Vagina (tissue), 2 donors: ENCODE results near the gene GMEB1. TPM values are rescaled to one million over a fixed set of nuclear protein-coding genes. Genes with fewer than 3 reads are reported as not detected.
"Not testable (repeated sequence)": the region's sequence is repeated elsewhere in the genome, so short reads cannot be mapped to it uniquely, and the experiment has no call there.

ENCODE experiments used
- DNase-seq, 2 donors: peaks; one replicate each; pipeline ENCODE4 v3.0.0-alpha.2; 2017; ENCODE audit errors: extremely low spot score in 2 of 2
- H3K27ac ChIP-seq: fragments of 200-600 bp; sonication (generic); one replicate; pipeline ENCODE4 v1.5.1; 2019
- H3K27me3 ChIP-seq: fragments of 200-600 bp; sonication (generic); one replicate; pipeline ENCODE4 v1.5.1; 2019
- H3K36me3 ChIP-seq, 2 donors: fragments of 200-600 bp; sonication (generic); one replicate each; pipeline ENCODE4 v1.5.1; 2017 to 2019
- H3K4me1 ChIP-seq: fragments of 200-600 bp; sonication (generic); one replicate; pipeline ENCODE4 v1.5.1; 2019
- H3K4me3 ChIP-seq, 2 donors: fragments of 200-600 bp; sonication (generic); 1 replicate in 1 of 2; 2 replicates in 1 of 2; pipeline ENCODE4 v1.5.1; 2016 to 2019
- H3K9me3 ChIP-seq: fragments of 200-600 bp; sonication (generic); one replicate; pipeline ENCODE4 v1.5.1; 2019
- CTCF ChIP-seq, 3 experiments: fragments of 450-650 bp in 2 of 3; fragments of 200-600 bp in 1 of 3; sonication (generic) in 1 of 3; IDR thresholded peaks; one replicate each; pipeline ENCODE4 v1.5.1; 2017 to 2019; ENCODE audit warnings: antibody characterized with exemption in 3 of 3, mild to moderate bottlenecking in 2 of 3, moderate library complexity in 2 of 3
- POLR2A ChIP-seq, 2 donors: fragments of 450-650 bp; IDR thresholded peaks; one replicate each; pipeline ENCODE4 v1.6.1; 2017; ENCODE audit warnings: antibody characterized with exemption in 2 of 2, mild to moderate bottlenecking in 2 of 2, moderate library complexity in 2 of 2
- POLR2AphosphoS5 ChIP-seq, 2 donors: sonication (generic); formaldehyde crosslinking; IDR thresholded peaks; one replicate each; pipeline ENCODE4 v1.9.0; 2017; ENCODE audit warnings: antibody characterized with exemption in 2 of 2, mild to moderate bottlenecking in 2 of 2, low read depth in 1 of 2; ENCODE audit not compliant: insufficient read depth in 1 of 2
- intact Hi-C: fragments of 100-400 bp; cut with DNase I; formaldehyde crosslinking; loops from one replicate; pipeline ENCODE4 v1.15.1; 2023
- total RNA-seq: library from RNA; depleted of rRNA; stranded (reverse); fragments of >200 nt; gene quantifications from one replicate; pipeline ENCODE4 v1.2.3, GENCODE V29; 2016

GMEB1 gene
- total RNA-seq, 1 donor from 2014 or later = 11.0 TPM

- Histone ChIP-seq H3K4me1 (peaks cover 96% of the 10 kb centered on the region), H3K9me3 (no peaks in the 10 kb centered on the region), H3K36me3 (peaks cover 6 to 25% of the 10 kb centered on the region in 2 donors), H3K27ac (no peak overlapping the region), H3K4me3 (no peak overlapping the region), H3K27me3 (no peaks in the 10 kb centered on the region)
- no peak for DNase-seq
- TF ChIP-seq CTCF (IDR thresholded peaks at IDR 0.05) (no peak), POLR2A (IDR thresholded peaks at IDR 0.05) (no peak), POLR2AphosphoS5 (IDR thresholded peaks at IDR 0.05; ENCODE audit: insufficient read depth in 1 of 2, low read depth in 1 of 2) (no peak)
- intact Hi-C loops = no loop called here
Observed at GRCh38 chr1:28744184-28744583, 75.6 kb downstream of the GMEB1 start.

GRCh38 chr1:28745653-28746173, 77.1 kb downstream of the GMEB1 start:
- H3K27ac ChIP-seq = no peak overlapping the region
- TF ChIP-seq POLR2AphosphoS5 (IDR thresholded peaks at IDR 0.05; ENCODE audit: insufficient read depth in 1 of 2, low read depth in 1 of 2) = no peak
- TF ChIP-seq CTCF (IDR thresholded peaks at IDR 0.05) = no peak
- no peak for TF ChIP-seq POLR2A (IDR thresholded peaks at IDR 0.05)
- H3K4me1 ChIP-seq = peaks cover 95% of the 10 kb centered on the region
- no peak overlapping the region for H3K4me3 ChIP-seq
- intact Hi-C loops = no loop called here
- no peak for DNase-seq
- no peaks in the 10 kb centered on the region for H3K9me3 ChIP-seq
- no peaks in the 10 kb centered on the region for H3K27me3 ChIP-seq
- H3K36me3 ChIP-seq = peaks cover 6 to 25% of the 10 kb centered on the region in 2 donors

GRCh38 chr1:28750330-28750729, 81.7 kb downstream of the GMEB1 start:
- H3K4me3 ChIP-seq = no peak overlapping the region
- peaks cover 98% of the 10 kb centered on the region for H3K4me1 ChIP-seq
- intact Hi-C loops = no loop called here
- H3K27ac ChIP-seq = no peak overlapping the region
- no peak for DNase-seq
- no peaks in the 10 kb centered on the region for H3K27me3 ChIP-seq
- no peak for TF ChIP-seq CTCF (IDR thresholded peaks at IDR 0.05)
- no peak for TF ChIP-seq POLR2A (IDR thresholded peaks at IDR 0.05)
- no peak for TF ChIP-seq POLR2AphosphoS5 (IDR thresholded peaks at IDR 0.05; ENCODE audit: insufficient read depth in 1 of 2, low read depth in 1 of 2)
- no peaks in the 10 kb centered on the region for H3K36me3 ChIP-seq
- H3K9me3 ChIP-seq = no peaks in the 10 kb centered on the region

- H3K9me3 ChIP-seq, H3K27me3 ChIP-seq, DNase-seq, H3K4me3 ChIP-seq, H3K36me3 ChIP-seq, H3K27ac ChIP-seq, intact Hi-C loops: not testable (repeated sequence)
- H3K4me1 ChIP-seq = peaks cover 98% of the 10 kb centered on the region
Observed at GRCh38 chr1:28750771-28751294, 82.2 kb downstream of the GMEB1 start.

GRCh38 chr1:28751315-28752060, 82.9 kb downstream of the GMEB1 start:
- Histone ChIP-seq H3K4me1 (peaks cover 98% of the 10 kb centered on the region), H3K4me3 (no peak overlapping the region), H3K36me3 (no peaks in the 10 kb centered on the region), H3K9me3 (no peaks in the 10 kb centered on the region), H3K27me3 (no peaks in the 10 kb centered on the region), H3K27ac (no peak overlapping the region)
- intact Hi-C loops = no loop called here
- no peak for DNase-seq
- TF ChIP-seq POLR2AphosphoS5 (IDR thresholded peaks at IDR 0.05; ENCODE audit: insufficient read depth in 1 of 2, low read depth in 1 of 2) = no peak
- TF ChIP-seq CTCF (IDR thresholded peaks at IDR 0.05) = no peak
- TF ChIP-seq POLR2A (IDR thresholded peaks at IDR 0.05) = no peak
